ENCODE measurements around the gene HDAC4.

Gene HDAC4

DNA sequence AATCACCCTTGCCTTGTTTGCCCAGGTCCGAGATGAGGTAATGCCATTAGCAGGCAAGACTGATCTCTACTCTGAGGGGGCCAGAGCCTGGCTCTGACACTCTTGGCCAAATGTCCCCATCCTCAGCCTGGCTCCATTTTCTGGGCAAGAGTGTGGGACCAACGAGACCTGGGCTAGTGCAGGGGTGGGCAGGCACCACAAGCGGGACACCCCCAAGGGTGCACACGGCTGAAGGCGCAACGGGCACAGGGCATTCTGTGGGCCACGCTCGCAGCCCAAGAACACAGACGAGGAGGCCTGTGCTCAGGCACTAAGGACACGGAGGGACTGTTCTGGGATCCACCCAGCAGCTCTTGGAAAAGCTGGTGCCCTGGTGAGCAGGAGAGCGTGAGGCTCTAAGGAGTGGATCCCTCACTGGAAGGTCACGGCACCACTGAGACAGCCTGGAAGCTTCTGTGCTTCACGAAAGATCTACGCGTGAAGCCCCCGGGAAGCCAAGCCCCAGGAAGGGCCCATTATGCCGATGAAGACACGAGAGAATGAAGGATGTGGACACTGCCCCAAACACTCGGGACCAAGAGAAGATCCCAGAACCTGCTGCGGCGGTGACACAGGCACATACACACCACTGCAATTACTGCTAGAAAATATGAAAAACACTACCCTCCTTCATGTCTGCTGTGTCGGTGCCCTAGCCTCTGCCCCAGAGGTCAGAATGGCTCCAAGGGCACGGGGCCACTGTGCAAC lies 138.2 kb downstream of the HDAC4 start:
- Histone ChIP-seq H3K36me3 (ENCODE audit: insufficient read depth, low read length) (no peaks in the 10 kb centered on the region), H3K9ac (ENCODE audit: low read depth, low read length) (no peak overlapping the region), H3K9me3 (ENCODE audit: insufficient read depth, low read depth, low read length) (peaks cover 11% of the 10 kb centered on the region; the same call in 1 of the 2 replicates), H3K4me1 (ENCODE audit: insufficient read depth, low read length) (peaks cover 21% of the 10 kb centered on the region), H3K27ac (ENCODE audit: low read depth, low read length) (no peak overlapping the region), H3K4me3 (ENCODE audit: low read length) (no peak overlapping the region), H3K27me3 (ENCODE audit: insufficient read depth, low read length) (no peaks in the 10 kb centered on the region)
- WGBS, result 95% methylated on average over 23 of the region's 23 CpGs

DNA sequence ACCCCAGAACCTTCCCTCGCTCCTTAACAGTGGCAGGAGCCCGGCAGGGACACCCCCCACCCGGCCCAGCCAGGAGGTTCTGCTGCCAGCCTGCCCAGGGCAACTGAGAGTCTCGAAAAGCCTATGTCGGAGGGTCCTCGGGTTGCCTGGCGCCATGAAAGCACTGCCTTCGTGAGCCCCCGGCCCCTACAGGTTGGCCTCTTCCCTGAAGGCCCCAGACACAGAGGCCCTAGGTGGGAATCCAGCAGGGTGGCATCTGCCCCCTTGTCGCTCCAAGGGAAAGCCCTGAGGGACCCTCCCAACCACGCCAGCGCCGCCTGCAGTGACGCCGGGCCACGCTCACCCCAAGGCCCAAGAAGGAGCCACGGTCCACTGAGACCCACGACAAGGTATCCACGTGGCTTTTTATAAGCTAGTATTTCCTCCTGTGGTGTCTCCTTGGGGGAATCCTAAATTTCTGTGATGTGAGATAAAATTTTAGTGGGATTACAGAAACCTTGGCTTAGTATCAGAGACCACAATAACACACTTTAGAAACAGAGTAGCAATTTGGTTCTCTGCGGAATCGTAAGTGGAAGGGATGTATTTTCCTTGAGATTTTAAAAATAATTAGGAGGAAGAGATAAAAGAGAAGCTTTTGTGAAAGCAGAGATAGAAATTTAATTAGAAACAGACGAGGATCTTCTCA lies 138.9 kb downstream of the HDAC4 start:
- H3K4me1 ChIP-seq (ENCODE audit: insufficient read depth, low read length), result peaks cover 19% of the 10 kb centered on the region
- H3K9me3 ChIP-seq (ENCODE audit: insufficient read depth, low read depth, low read length), result peaks cover 11% of the 10 kb centered on the region; the same call in 1 of the 2 replicates
- WGBS, result 96% methylated on average over 22 of the region's 22 CpGs
- H3K4me3 ChIP-seq (ENCODE audit: low read length), result no peak overlapping the region
- no peak overlapping the region for H3K27ac ChIP-seq (ENCODE audit: low read depth, low read length)
- no peaks in the 10 kb centered on the region for H3K36me3 ChIP-seq (ENCODE audit: insufficient read depth, low read length)
- H3K9ac ChIP-seq (ENCODE audit: low read depth, low read length), result no peak overlapping the region
- H3K27me3 ChIP-seq (ENCODE audit: insufficient read depth, low read length), result no peaks in the 10 kb centered on the region

DNA sequence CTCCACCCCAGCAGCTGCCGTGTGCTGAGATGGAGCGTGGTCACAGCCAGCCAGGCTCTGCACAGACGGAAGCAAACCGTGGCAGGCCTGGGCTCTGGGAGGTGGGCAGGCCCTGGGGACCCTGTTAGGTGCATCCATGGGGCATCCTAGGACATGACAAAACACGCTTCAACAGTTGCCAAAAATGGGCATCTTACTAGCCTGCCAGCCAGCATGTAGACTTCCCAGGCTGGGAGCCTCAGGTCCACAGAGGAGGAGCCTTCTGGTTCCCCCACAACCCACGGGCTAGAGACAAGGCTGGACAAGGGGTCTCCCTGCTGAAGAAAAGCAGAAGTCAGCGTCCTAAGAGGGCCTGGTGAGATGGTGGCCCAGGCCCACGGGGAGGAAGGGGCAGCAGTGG lies 139.5 kb downstream of the HDAC4 start:
- WGBS, result 95% methylated on average over 8 of the region's 8 CpGs
- Histone ChIP-seq H3K9ac (ENCODE audit: low read depth, low read length) (no peak overlapping the region), H3K27ac (ENCODE audit: low read depth, low read length) (no peak overlapping the region), H3K4me3 (ENCODE audit: low read length) (no peak overlapping the region), H3K36me3 (ENCODE audit: insufficient read depth, low read length) (no peaks in the 10 kb centered on the region), H3K9me3 (ENCODE audit: insufficient read depth, low read depth, low read length) (peaks cover 11% of the 10 kb centered on the region; the same call in 1 of the 2 replicates), H3K27me3 (ENCODE audit: insufficient read depth, low read length) (no peaks in the 10 kb centered on the region), H3K4me1 (ENCODE audit: insufficient read depth, low read length) (peaks cover 19% of the 10 kb centered on the region)

DNA sequence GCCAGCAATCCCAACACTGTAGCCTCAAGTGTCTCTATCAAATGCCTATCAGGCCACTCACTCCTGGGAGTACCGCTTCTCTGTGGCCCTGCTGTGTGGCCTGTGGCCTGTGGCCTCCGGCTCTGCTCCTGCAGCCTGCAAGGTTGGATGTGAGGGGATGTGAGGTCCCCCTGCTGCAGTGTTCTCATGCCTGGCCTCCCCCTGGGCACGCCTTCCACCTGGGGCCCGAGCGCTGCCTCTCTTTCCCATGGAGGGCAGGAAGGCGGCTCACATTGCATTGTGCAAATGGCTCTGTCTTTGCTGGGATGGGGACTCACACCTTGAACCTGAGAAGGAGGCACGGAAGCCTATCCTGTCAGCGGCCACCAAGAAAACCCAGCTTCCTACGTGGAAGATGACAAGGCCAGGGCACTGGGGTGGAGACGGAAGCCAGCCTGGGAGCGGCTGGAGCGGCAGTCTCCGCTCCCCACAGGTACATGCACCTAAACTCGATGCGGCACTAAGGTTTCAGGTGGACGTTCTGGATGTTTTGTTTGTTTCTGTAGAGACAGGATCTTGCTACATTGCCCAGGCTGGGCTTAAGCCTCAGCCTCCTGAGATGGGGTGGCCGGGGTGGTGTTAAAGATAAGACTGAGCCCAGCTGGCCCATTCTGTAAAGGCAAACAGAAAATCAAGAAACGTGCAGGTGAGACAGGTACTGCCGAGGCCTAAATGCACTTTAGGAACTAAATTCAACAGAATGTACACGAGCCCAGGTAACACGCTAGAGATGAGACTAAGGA lies 140.1 kb downstream of the HDAC4 start:
- Histone ChIP-seq H3K9me3 (ENCODE audit: insufficient read depth, low read depth, low read length) (peaks cover 11% of the 10 kb centered on the region; the same call in 1 of the 2 replicates), H3K4me1 (ENCODE audit: insufficient read depth, low read length) (peaks cover 22% of the 10 kb centered on the region), H3K36me3 (ENCODE audit: insufficient read depth, low read length) (no peaks in the 10 kb centered on the region), H3K4me3 (ENCODE audit: low read length) (no peak overlapping the region), H3K9ac (ENCODE audit: low read depth, low read length) (no peak overlapping the region), H3K27me3 (ENCODE audit: insufficient read depth, low read length) (no peaks in the 10 kb centered on the region), H3K27ac (ENCODE audit: low read depth, low read length) (no peak overlapping the region)
- WGBS, result 97% methylated on average over 21 of the region's 21 CpGs

DNA sequence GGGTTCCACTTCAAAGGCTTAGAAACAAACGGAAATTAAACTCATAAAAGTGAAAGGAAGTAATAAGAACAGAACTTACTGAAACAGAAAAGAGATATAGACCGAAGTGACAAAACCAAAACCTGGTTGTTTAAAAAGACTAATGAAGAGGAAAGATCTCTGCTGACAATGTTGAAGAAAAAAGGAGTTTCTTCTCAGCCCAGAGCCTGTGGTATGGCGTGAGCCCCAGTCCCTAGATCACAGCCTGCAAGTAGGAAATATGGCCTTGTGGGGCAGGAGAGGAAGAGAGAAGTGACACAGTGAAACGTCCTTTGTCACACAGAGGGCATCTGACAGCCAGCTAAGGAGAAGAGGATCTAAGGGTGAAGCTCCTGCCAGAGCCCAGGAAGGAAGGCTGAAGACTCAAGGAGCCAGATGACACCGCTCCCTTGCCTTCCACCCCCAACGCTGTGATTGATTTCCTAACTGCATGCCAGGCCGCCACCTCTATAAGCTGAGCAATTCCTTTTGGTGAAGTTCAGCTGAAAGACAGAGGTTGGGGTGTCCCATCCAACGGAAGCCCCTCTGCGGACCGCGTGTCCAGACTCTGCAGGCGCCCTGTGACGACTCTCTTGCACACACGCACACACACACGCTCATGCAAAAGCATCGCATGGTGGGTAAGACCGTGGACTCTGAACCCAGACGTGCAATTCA lies 141.1 kb downstream of the HDAC4 start:
- 92% methylated on average over 18 of the region's 18 CpGs for WGBS
- H3K27me3 ChIP-seq (ENCODE audit: insufficient read depth, low read length), result no peaks in the 10 kb centered on the region
- no peak overlapping the region for H3K4me3 ChIP-seq (ENCODE audit: low read length)
- H3K36me3 ChIP-seq (ENCODE audit: insufficient read depth, low read length), result no peaks in the 10 kb centered on the region
- no peak overlapping the region for H3K9ac ChIP-seq (ENCODE audit: low read depth, low read length)
- peaks cover 23% of the 10 kb centered on the region for H3K4me1 ChIP-seq (ENCODE audit: insufficient read depth, low read length)
- no peak overlapping the region for H3K27ac ChIP-seq (ENCODE audit: low read depth, low read length)
- peaks cover 11% of the 10 kb centered on the region; the same call in 1 of the 2 replicates for H3K9me3 ChIP-seq (ENCODE audit: insufficient read depth, low read depth, low read length)

DNA sequence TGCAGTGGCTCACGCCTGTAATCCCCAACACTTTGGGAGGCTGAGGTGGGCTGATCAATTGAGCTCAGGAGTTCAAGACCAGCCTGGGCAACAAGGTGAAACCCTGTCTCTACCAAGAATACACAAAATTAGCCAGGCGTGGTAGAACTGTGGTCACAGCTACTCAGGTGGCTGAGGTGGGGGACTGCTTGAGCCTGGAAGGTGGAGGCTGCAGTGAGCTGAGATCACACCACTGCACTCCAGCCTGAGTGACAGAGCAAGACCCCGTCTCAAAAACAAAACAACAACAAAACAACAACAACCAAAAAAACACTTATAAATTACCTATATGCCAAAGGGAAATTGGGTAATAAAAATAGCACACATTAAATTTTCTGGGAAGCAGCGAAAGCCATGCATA lies 141.6 kb downstream of the HDAC4 start:
- Histone ChIP-seq H3K36me3 (ENCODE audit: insufficient read depth, low read length) (no peaks in the 10 kb centered on the region), H3K27ac (ENCODE audit: low read depth, low read length) (no peak overlapping the region), H3K4me1 (ENCODE audit: insufficient read depth, low read length) (peaks cover 23% of the 10 kb centered on the region), H3K4me3 (ENCODE audit: low read length) (no peak overlapping the region), H3K9ac (ENCODE audit: low read depth, low read length) (no peak overlapping the region), H3K27me3 (ENCODE audit: insufficient read depth, low read length) (no peaks in the 10 kb centered on the region), H3K9me3 (ENCODE audit: insufficient read depth, low read depth, low read length) (peaks cover 11% of the 10 kb centered on the region; the same call in 1 of the 2 replicates)
- 100% methylated on average over 3 of the region's 4 CpGs for WGBS

DNA sequence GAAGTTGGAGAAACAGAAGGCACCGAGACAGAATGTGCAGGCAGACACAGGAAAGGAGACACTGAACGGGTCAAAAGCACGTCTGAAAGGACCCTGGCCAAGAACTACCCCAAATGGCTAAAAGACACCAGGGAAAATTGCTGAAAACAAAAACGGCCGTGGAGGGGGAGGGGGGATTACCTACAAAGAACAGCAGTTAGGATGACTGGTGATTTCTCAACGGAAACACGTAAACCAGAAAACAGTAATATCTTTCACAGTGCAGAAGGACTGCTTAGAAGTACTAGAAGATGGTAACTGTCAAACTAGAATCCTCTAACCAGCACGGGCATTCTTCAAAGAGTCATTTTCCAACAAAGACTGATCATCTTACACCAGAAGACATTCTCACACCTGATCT lies 142.6 kb downstream of the HDAC4 start:
- H3K27ac ChIP-seq (ENCODE audit: low read depth, low read length), result no peak overlapping the region
- WGBS, result 92% methylated on average over 8 of the region's 8 CpGs
- no peak overlapping the region for H3K9ac ChIP-seq (ENCODE audit: low read depth, low read length)
- H3K36me3 ChIP-seq (ENCODE audit: insufficient read depth, low read length), result no peaks in the 10 kb centered on the region
- no peak overlapping the region for H3K4me3 ChIP-seq (ENCODE audit: low read length)
- H3K9me3 ChIP-seq (ENCODE audit: insufficient read depth, low read depth, low read length), result peaks cover 11% of the 10 kb centered on the region; the same call in 1 of the 2 replicates
- H3K27me3 ChIP-seq (ENCODE audit: insufficient read depth, low read length), result no peaks in the 10 kb centered on the region
- peaks cover 27% of the 10 kb centered on the region for H3K4me1 ChIP-seq (ENCODE audit: insufficient read depth, low read length)

DNA sequence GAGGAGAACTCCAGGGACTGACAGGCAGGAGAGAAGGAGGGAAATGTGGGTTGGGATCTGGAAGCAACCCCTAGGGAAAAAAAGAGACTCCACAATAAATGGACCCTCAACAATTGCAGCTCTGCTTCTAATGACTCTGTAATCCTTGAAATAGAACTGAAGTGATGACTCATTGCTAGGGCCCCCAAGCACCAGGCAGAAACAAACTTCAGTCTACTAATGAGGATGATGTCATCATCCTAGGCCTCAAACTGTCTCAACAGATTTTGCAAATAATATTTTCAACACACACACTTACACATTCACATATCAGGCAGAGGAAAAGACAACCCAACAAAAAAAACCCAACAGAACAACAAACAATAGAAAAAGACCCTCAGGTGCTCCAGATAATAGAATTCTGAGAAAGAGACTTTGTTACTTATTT lies 143.3 kb downstream of the HDAC4 start:
- peaks cover 27% of the 10 kb centered on the region for H3K4me1 ChIP-seq (ENCODE audit: insufficient read depth, low read length)
- no peak overlapping the region for H3K4me3 ChIP-seq (ENCODE audit: low read length)
- H3K27me3 ChIP-seq (ENCODE audit: insufficient read depth, low read length), result no peaks in the 10 kb centered on the region
- peaks cover 11% of the 10 kb centered on the region; the same call in 1 of the 2 replicates for H3K9me3 ChIP-seq (ENCODE audit: insufficient read depth, low read depth, low read length)
- no peak overlapping the region for H3K9ac ChIP-seq (ENCODE audit: low read depth, low read length)
- H3K27ac ChIP-seq (ENCODE audit: low read depth, low read length), result no peak overlapping the region
- H3K36me3 ChIP-seq (ENCODE audit: insufficient read depth, low read length), result no peaks in the 10 kb centered on the region

DNA sequence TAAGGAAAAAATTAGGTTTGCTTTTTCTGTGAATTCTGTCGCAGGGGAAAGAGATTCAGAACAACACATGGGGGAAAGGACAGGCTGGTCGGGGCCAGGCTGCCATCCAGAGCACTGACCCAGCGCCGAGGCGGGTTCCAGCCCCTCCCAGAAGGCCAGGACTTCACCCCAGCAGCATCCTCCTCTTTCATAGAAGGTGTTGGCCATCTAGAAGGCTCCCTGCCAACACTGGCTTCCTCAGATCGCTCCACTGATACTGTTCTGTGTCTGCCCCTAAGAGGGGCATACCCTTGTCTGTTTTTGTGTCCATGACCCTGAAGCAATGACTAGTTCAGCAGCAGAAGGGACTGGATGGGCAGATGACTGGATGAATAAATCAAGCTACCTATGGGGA lies 144.5 kb downstream of the HDAC4 start:
- Histone ChIP-seq H3K27me3 (ENCODE audit: insufficient read depth, low read length) (no peaks in the 10 kb centered on the region), H3K27ac (ENCODE audit: low read depth, low read length) (no peak overlapping the region), H3K36me3 (ENCODE audit: insufficient read depth, low read length) (no peaks in the 10 kb centered on the region), H3K9me3 (ENCODE audit: insufficient read depth, low read depth, low read length) (peaks cover 11% of the 10 kb centered on the region; the same call in 1 of the 2 replicates), H3K9ac (ENCODE audit: low read depth, low read length) (no peak overlapping the region), H3K4me3 (ENCODE audit: low read length) (no peak overlapping the region), H3K4me1 (ENCODE audit: insufficient read depth, low read length) (peaks cover 27% of the 10 kb centered on the region)
- WGBS, result 92% methylated on average over 6 of the region's 6 CpGs

DNA sequence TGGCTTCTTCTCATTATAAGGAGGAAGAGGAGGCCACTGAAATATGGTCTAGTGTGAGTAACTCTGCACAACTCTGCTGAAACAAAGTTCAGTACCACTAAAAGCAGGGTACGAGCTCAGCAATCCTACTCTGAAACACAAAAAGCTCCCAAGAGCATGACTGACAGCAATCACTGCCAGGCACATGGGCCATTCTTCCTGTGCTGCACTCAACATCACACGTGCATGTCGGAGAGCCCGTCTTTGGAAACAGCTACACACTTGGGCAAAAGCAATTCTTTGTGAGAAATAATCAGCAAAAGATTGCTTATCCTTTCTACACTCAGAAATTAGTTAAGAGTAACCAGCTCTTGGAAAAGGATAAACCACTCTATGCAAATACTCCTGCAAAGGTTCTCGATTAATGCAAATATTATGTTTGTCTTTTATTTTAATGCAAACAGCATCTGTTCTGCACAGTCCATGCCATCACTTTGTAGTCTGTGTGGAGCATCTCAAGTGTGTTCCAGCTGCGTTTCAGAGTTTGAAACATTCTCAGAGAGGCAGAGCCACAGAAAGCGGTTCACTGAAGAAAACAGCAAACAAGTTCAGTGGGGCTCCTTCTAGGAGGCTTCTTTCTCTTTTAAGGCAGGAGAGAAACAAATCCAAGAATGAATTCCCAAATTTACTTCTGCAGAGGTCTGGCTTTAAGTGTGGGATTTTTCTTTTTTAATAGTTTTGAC lies 145.0 kb downstream of the HDAC4 start:
- H3K27ac ChIP-seq (ENCODE audit: low read depth, low read length), result no peak overlapping the region
- 84% methylated on average over 6 of the region's 7 CpGs for WGBS
- peaks cover 27% of the 10 kb centered on the region for H3K4me1 ChIP-seq (ENCODE audit: insufficient read depth, low read length)

More for the DNA sequence above, 145.0 kb downstream of the HDAC4 start:
- H3K4me3 ChIP-seq (ENCODE audit: low read length), result no peak overlapping the region
- no peak overlapping the region for H3K9ac ChIP-seq (ENCODE audit: low read depth, low read length)
- peaks cover 11% of the 10 kb centered on the region; the same call in 1 of the 2 replicates for H3K9me3 ChIP-seq (ENCODE audit: insufficient read depth, low read depth, low read length)
- no peaks in the 10 kb centered on the region for H3K36me3 ChIP-seq (ENCODE audit: insufficient read depth, low read length)
- no peaks in the 10 kb centered on the region for H3K27me3 ChIP-seq (ENCODE audit: insufficient read depth, low read length)
